ENCODE data around the gene NUB1. TPM values are rescaled to one million over a fixed set of nuclear protein-coding genes. Genes with fewer than 3 reads are reported as not detected.

NUB1 gene, protein sequence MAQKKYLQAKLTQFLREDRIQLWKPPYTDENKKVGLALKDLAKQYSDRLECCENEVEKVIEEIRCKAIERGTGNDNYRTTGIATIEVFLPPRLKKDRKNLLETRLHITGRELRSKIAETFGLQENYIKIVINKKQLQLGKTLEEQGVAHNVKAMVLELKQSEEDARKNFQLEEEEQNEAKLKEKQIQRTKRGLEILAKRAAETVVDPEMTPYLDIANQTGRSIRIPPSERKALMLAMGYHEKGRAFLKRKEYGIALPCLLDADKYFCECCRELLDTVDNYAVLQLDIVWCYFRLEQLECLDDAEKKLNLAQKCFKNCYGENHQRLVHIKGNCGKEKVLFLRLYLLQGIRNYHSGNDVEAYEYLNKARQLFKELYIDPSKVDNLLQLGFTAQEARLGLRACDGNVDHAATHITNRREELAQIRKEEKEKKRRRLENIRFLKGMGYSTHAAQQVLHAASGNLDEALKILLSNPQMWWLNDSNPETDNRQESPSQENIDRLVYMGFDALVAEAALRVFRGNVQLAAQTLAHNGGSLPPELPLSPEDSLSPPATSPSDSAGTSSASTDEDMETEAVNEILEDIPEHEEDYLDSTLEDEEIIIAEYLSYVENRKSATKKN
- total RNA-seq, result 32.6 TPM
- long read RNA-seq, transcript NUB1-203 (9 exons, 1,703 nt), result minor isoform, 7 of 45 reads
- long read RNA-seq, transcript NUB1-201 (15 exons, 3,180 nt), result major isoform, 8 of 45 reads
- long read RNA-seq, partial matches to known transcripts, result 12 of 45 reads
- long read RNA-seq, other reads (novel, unspliced or antisense), result 16 of 45 reads

DNA sequence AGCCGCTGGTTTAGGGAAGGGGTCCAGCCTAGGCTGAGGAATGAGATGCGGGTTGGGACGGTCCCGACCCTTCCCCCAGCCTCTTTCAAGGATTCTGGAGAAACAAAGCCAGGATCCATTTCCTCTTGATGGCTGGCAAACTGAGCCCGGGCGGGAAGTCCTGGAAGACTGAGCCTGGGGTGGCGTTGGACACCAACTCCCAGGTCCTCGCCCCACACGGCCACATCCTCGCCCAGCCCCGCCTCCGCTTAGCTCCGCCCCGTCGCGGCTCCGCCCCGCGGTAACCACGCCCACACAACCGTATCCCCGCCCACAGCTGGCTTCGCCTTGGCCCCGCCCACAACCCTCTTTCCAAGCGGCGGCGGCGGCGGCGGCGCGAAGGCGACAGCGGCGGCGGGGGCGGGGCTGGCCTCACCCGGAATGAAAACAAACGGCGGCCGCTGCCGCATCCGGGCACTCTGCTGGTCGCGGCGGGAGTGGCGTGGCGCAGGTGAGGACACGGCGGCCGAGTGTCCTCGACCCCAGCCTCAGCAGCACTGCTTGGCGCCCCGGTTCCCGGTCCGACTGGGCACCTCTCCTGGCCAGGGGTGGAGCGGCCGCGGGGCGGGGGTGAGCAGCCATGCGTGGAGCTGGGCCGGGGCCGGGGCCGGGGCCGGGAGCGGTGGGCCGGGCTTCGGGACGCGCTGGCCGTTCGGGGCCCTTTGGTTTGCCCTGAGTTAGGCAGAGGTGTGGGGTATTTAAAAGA, at the start of gene NUB1:
Gene NUB1 (plus strand): TSS at position 456 of the 745 bp plus-strand sequence. CDS start 3,538 bp downstream, outside the sequence.
- intact Hi-C loops (cut with DNase I), result no loop called here
- peak; percentile 98 for DNase-seq (ENCODE audit: low spot score)

DNA sequence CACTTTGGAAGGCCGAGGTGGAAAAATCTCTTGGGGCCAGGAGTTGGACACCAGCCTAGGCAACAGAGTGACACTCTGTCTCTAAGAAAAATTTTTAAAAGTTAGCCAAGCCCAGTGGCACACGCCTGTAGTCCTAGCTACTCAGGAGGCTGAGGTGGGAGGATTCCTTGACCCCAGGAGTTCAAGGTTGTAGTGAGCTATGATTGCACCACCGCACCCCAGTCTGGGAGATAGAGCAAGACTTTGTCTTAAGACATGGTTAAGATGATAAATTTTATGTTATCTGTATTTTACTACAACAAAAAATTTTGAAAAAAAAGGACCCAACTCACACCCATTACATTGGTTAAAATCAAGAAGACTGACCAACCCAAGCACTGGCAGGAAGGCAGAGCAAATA, 48.8 kb upstream of the NUB1 start:
- DNase-seq (ENCODE audit: low spot score), result peak; percentile 31
- intact Hi-C loops (cut with DNase I), result no loop called here

DNA sequence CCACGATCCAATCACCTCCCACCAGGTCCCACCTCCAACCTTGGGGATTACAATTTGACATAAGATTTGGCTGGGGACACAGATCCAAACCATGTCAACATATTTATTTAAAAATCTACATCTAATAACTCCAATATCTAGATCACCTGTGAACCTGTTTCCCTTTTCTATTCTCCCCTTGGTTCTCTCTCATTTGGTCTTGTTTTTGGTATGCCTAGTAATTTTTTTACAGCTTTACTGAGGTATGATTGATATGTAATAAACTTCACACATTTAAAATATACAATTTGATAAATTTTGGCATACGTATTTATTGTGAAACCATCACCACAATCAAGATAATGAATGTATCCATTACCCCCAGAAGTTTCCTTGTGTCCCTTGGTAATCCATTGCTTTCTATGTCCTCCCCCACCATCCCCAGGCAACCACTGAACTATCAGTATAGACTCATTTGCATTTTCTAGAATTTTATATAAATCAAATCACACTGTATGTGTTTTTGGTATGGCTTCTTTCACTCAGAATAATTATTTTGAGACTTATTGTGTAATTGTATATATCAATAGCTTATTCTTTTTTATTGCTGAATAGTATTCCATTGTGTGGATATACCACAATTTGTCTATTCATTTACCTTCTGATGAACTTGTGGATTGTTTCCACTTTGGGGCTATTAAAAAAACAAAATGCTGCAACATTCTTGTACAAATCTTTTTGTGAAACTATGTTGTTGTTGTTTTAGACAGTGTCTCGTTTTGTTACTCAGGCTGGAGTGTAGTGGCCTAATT, 45.2 kb upstream of the NUB1 start:
- no peak for DNase-seq (ENCODE audit: low spot score)
- intact Hi-C loops (cut with DNase I), result no loop called here

DNA sequence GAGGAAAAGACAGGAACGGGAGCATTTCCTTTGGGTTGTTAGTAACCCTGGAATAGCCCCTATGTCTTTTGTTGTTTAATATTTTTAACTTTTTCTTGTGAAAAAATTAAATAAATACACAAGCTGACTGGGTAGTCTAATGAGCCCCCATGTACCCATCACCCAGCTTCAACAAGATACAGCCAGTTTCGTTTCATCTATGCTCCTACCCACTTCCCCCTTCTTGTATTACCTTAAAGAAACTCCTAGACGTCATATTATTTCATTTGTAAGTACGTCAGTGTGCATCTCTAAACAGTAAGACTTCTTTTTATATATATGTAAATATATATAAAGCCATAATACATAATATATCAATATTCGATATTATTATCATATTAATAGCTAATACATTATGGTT, 42.8 kb upstream of the NUB1 start:
- intact Hi-C loops (cut with DNase I), result no loop called here

DNA sequence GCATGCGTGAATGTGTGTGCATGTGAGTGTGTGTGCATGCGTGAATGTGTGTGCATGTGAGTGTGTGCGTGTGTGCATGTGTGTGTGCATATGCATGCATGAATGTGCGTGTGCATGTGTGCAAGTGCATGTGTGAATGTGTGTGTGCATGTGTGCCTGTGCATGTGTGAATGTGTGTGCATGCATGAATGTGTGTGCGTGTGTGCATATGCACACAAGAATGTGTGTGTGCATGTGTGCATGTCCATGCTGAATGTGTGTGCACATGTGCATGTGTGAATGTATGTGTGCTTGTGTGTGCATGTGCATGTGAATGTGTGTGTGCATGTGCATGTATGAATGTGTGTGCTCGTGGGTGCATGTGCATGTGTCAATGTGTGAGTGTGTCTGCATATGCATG, 42.1 kb upstream of the NUB1 start:
- intact Hi-C loops (cut with DNase I), result no loop called here
- DNase-seq (ENCODE audit: low spot score), result peak; percentile 35

More for the DNA sequence above, 42.8 kb upstream of the NUB1 start:
- DNase-seq (ENCODE audit: low spot score), result no peak

DNA sequence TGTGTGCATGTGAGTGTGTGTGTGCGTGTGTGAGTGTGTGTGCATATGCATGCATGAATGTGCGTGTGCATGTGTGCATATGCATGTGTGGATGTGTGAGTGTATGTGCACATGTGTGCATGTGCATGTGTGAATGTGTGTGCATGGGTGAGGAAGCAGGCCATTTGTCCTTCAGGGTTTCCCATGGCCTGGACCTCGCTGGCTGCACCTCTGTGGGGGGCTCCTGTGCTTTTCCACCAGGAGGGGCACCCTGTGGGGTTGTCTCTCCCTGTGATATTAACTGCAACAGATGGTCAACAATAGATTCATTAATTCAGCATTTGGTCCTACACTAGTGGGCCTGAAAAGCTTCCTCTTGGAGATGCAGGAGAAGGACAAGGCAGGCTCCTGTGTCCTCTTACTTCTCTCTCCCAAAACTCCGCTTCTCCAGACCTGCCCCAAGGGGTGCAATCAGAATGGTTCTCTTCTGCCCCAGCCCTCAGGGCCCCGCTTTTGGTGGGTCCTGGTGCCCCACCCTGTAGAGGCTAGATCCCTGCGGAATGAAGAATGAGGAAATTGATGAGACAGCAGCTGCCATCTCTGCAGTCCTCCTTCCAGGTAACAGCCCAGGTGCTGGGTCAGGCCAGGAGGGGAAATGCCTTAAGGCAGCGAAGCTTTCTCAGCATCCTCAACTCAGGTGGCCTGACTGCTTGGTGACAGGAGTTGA, 41.5 kb upstream of the NUB1 start:
- intact Hi-C loops (cut with DNase I), result loop anchor here (5.0 kb wide), 1 partner anchor 128 kb away; no protein-coding TSS in a partner anchor
- DNase-seq (ENCODE audit: low spot score), result peak; percentile 54

DNA sequence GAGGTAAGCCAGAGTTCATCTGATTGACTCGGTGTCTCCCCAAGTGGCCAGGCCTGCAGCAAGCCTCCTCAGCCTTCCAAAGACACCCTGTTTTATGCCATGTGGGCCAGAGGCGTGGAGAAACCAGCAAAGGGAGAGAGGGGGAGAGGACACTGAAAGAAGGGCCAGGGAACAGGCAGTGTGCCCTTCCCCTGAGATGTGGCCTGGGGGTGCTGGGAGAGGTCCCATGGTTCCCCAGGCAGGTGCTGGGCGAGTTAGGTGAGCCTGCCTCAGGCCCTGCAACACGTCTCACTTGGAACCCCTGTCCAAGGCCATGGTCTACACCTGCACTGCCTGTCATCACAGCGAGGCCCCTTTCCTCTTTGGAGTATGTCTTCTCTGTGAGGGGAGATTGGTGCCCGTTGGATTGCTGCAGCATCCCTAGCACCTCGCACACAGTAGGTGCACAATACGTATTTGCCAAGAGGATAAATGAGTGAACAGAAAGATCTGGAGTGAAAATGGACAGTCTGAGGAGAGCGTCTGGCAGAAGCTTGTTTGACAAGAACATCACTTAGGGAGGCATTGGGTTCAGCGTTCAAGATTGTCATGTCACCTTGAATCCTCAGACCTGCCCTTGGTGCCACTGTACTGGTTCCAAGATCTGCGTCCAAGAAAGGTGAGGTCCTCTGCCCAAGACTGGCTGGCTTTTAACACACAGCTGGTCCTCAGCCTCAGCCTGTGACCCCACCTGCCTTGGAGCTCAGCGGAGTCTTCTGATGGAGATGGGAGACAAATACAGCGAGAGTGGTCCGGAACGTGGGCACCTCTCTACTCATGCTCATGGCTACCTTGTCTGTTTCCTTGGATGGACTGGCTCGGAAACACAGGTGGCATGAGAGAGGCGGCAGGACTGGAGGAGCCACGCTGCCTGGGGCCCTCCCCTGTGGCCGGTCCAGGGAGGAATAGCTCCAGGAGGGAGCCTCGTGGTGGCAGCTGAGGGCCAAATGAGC, 39.8 kb upstream of the NUB1 start:
- intact Hi-C loops (cut with DNase I), result loop anchor here (2.0 to 5.0 kb wide), 3 partner anchors 59 to 179 kb away; no protein-coding TSS in a partner anchor
- DNase-seq (ENCODE audit: low spot score), result peak; percentile 63

DNA sequence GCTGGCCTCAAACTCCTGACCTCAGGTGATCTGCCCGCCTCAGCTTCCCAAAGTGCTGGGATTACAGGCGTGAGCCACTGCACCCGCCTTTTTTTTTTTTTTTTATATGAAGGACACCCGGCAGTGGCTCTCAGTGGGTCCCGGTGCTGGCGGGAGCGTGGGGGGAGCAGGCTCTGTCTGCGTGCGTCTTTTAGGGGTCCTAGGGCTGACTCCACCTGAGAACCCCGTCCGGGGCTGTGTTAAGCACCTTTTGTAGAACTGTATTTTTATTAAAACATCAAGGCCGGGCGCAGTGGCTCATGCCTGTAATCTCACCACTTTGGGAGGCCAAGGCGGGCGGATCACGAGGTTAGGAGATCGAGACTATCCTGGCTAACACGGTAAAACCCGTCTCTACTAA, 37.4 kb upstream of the NUB1 start:
- intact Hi-C loops (cut with DNase I), result loop anchor here (5.0 kb wide), 1 partner anchor 132 kb away; no protein-coding TSS in a partner anchor
- peak; percentile 50 for DNase-seq (ENCODE audit: low spot score)

DNA sequence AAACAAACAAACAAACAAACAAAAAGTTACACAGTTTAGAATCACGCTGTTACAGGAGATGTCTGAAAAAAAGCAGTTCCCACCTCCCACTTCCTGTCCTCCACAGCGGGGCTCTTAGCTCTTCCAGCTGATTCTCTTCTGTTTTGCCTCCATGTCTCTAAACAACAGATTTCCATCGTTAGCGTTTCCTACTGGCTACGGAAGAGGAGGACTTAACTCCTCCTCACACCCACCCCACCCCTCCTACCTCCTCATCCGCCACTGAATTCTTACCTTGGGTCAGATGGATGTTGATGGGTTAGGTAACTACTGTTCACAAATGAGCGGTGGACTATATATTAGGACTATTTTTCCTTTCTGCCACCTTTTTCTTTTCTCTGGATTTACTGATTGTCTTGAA, 36.8 kb upstream of the NUB1 start:
- no peak for DNase-seq (ENCODE audit: low spot score)
- intact Hi-C loops (cut with DNase I), result loop anchor here (5.0 kb wide), 1 partner anchor 133 kb away; no protein-coding TSS in a partner anchor

DNA sequence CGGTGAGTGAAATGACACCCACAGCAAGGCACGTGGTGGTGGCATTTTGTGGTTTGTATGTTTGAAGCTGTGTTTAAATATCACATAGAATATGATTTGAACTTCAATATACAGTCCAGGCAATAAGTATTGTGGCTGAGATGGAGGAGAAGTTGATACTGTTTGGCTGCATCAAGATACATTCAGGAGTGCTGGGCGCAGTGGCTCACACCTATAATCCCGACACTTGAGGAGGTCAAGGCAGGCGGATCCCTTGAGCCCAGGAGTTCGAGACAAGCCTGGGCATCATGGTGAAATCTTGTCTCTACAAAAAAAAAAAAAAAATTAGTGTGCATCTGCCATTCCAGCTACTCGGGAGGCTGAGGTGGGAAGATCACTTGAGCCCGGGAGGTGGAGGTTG, 35.2 kb upstream of the NUB1 start:
- intact Hi-C loops (cut with DNase I), result no loop called here
- DNase-seq (ENCODE audit: low spot score), result peak; percentile 55

DNA sequence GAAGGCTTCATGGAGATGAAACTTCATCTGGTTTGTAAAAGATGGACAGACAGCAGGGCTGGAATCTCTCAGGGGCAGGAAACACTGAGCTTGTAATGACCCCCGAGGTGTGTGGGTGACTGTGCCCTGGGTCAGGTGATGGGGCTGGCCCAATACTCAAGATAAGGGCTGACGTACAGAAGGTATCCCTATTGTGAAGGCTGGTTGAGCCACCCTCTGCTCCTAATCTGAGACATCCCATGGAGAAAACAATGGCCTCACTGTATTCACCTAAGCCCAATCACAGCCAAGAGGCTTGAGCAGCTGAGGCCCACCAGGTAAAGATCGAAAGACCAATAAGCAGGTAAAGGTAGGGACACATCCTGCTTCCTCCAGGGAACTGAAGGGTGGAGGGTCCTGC, 34.8 kb upstream of the NUB1 start:
- intact Hi-C loops (cut with DNase I), result no loop called here
- peak; percentile 63 for DNase-seq (ENCODE audit: low spot score)

DNA sequence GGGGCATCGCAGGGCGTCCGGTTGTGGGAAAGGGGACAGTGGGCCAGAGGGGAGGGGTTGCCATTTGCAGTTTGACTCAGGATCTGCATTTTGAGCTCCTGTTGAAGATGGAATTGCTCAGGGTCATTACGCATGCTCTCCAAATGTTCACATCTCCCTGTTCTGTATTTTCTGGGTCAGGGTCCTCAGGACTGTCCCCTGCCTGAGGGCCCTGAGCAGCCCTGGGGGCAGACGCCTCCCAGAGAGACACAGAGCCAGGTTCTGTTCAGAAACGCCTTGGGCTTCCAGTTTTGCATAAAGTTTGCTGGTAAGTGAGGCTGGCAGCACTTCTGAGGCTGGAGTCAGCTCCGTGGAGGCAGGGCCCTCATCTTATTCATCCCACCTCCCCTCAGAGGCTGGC, 34.1 kb upstream of the NUB1 start:
- intact Hi-C loops (cut with DNase I), result no loop called here

DNA sequence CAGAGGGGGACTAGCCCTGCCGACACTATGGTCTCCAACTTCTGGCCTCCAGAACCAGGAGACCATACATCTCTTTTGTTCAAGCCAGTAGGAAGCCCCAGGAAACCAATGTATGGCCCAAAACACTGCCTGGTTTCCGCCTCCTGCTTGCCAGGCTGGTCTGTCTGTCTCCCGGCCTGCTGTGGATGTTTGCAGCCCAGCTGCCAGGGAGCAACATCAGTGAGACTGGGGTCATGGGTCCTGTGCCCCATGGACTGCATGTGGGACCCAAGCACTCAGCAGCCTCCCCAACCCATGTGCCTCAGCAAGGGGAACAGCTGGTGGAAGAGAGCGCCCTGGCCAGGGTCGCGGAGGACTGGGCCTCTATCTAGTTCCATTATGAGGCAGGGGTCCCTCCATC, 33.4 kb upstream of the NUB1 start:
- peak; percentile 55 for DNase-seq (ENCODE audit: low spot score)
- intact Hi-C loops (cut with DNase I), result no loop called here

More for the DNA sequence above, 34.1 kb upstream of the NUB1 start:
- DNase-seq (ENCODE audit: low spot score), result peak; percentile 24

DNA sequence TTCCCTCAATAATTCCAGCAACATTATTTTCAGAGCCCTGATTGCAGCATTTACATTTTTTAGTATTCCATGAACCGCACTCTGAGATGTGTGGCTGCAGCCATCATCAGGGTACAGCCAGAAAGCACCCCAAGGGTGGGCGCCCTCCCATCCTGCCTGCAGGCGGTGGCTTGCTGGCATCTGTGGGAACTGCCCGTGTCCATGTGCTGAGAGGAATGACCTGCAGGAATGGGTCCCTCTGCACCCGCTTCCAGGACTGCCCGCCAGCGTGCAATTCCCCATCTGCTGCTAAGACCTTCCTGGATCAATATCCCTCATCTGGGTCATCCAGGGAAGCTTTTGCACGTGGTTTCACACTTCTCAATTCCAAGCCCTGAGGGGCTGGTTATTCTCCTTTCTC, 32.8 kb upstream of the NUB1 start:
- no peak for DNase-seq (ENCODE audit: low spot score)

DNA sequence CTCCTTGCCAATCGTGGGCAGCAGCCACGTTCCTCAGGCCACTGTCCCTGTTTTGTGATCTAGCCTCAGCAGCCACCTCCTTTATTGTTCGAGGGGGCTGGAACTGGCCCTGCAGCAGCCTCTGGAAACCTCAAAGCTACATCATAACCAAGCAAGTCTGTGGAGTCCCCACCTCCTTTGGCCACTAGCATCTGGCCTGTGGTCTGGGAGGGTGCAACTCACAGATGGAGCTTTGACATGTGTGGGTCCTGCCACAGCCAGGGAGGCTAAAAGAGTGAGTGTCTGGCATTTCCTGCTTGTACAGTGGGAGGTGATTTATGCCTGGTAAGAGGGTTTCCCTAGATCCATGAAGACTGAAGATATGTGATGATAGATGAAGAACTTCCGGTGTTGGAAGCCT, 32.3 kb upstream of the NUB1 start:
- intact Hi-C loops (cut with DNase I), result no loop called here
- DNase-seq (ENCODE audit: low spot score), result no peak

More for the DNA sequence above, 32.8 kb upstream of the NUB1 start:
- intact Hi-C loops (cut with DNase I), result no loop called here

DNA sequence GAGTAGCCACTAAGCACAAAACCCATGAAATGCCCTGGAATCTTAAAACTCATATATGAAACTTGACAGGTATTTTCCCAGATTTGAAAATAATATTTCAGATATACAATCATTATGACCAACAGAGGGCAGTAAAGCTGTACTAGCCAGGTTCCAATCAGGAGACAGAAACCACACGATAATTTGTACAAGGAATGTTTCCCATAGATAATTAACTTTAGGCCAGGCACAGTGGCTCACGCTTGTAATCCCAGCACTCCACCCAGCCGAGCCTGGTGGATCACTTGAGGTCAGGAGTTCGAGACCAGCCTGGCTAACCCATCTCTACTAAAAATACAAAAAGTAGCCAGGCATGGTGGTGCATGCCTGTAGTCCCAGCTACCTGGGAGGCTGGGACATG, 31.0 kb upstream of the NUB1 start:
- DNase-seq (ENCODE audit: low spot score), result no peak
- intact Hi-C loops (cut with DNase I), result no loop called here

DNA sequence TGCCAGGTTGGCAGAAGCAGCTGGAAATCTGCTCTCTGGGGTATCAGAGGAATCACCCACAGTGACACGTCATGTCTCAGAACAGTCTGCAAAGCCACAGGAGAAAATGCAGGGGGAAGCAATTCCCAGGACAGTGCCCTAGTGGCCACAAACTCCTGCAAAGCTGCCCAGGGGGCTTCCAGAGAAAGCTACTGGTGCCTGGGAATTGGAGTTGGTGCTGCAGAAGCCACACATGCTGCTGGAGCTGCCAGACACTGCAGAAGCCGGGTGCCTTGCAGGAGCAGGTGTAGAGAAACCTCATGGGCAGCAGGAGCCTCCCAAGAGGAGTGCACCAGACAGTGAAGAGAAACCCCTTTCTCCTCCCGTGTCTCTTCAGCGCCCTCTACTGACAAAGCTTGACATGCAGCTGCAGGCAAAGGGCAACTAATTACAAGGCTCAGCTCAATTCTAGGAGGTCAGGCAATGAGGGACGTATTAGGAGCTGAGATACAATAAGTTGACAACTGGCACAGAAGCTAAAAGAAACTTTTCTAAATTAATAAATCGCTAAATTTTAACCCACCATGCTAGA, 30.2 kb upstream of the NUB1 start:
- no peak for DNase-seq (ENCODE audit: low spot score)
- intact Hi-C loops (cut with DNase I), result no loop called here
